Progenitor cell of endocrine pancreas (in vitro differentiated cells): ENCODE measurements around the gene DUSP11. TPM values are rescaled to one million over a fixed set of nuclear protein-coding genes. Genes with fewer than 3 reads are reported as not detected.

Experiments
- DNase-seq: peaks from one replicate; pipeline ENCODE4 v3.0.0; 2021; ENCODE audit warnings: low spot score; ENCODE audit not compliant: unreplicated experiment
- H3K27ac Mint-ChIP-seq: 2 replicates; pipeline ENCODE4 v1.8.0; 2021; ENCODE audit warnings: mild to moderate bottlenecking, moderate library complexity, mixed read lengths
- H3K27me3 Mint-ChIP-seq: 2 replicates; pipeline ENCODE4 v1.8.0; 2021; ENCODE audit warnings: mixed read lengths
- H3K36me3 Mint-ChIP-seq: 2 replicates; pipeline ENCODE4 v1.8.0; 2022; ENCODE audit warnings: mixed read lengths; ENCODE audit not compliant: insufficient read depth
- H3K4me1 Mint-ChIP-seq: 2 replicates; pipeline ENCODE4 v1.8.0; 2021; ENCODE audit warnings: low read depth, mixed read lengths
- H3K4me3 Mint-ChIP-seq: 2 replicates; pipeline ENCODE4 v1.8.0; 2021; ENCODE audit warnings: low read depth, mild to moderate bottlenecking, moderate library complexity, mixed read lengths
- H3K9me3 Mint-ChIP-seq: 2 replicates; pipeline ENCODE4 v1.8.0; 2021; ENCODE audit warnings: low read depth, mixed read lengths
- total RNA-seq: library from RNA; stranded (reverse); gene quantifications from 2 replicates; pipeline ENCODE4 v1.2.1, GENCODE V29; 2021
- TF ChIP-seq, protein P1 (sequence below): fragments of 200-600 bp; sonication (generic); IDR thresholded peaks from one replicate; pipeline ENCODE4 v1.5.0; 2021; ENCODE audit warnings: antibody characterized with exemption, mild to moderate bottlenecking; ENCODE audit not compliant: unreplicated experiment

Gene DUSP11
- total RNA-seq, 1 donor from 2014 or later: 25.0 TPM

DNA sequence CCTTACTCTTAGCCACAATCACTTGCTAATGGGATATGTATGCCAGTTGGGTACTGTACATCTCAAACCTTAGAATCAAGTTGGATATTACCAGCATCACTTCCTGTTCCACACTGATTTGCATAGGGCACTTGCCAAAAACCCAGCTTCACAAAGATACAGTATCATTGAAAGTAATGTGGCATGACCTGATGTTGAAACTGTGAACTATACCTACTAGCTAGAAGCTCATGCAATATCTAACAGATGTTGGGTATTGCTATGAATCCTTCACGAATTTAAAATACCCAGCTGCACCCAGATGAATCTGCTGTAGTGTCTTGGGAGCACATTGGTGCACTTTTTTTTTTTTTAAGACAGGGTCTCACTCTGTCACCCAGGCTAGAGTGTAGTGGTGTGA, 42.4 kb upstream of the DUSP11 start:
- Mint-ChIP-seq H3K27ac (no peak overlapping the region), H3K36me3 (no peaks in the 10 kb centered on the region), H3K9me3 (no peaks in the 10 kb centered on the region), H3K4me3 (no peak overlapping the region), H3K4me1 (no peaks in the 10 kb centered on the region), H3K27me3 (peaks cover 48% of the 10 kb centered on the region)
- DNase-seq: no peak
- TF ChIP-seq, protein P1, sequence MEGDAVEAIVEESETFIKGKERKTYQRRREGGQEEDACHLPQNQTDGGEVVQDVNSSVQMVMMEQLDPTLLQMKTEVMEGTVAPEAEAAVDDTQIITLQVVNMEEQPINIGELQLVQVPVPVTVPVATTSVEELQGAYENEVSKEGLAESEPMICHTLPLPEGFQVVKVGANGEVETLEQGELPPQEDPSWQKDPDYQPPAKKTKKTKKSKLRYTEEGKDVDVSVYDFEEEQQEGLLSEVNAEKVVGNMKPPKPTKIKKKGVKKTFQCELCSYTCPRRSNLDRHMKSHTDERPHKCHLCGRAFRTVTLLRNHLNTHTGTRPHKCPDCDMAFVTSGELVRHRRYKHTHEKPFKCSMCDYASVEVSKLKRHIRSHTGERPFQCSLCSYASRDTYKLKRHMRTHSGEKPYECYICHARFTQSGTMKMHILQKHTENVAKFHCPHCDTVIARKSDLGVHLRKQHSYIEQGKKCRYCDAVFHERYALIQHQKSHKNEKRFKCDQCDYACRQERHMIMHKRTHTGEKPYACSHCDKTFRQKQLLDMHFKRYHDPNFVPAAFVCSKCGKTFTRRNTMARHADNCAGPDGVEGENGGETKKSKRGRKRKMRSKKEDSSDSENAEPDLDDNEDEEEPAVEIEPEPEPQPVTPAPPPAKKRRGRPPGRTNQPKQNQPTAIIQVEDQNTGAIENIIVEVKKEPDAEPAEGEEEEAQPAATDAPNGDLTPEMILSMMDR: no peak

DNA sequence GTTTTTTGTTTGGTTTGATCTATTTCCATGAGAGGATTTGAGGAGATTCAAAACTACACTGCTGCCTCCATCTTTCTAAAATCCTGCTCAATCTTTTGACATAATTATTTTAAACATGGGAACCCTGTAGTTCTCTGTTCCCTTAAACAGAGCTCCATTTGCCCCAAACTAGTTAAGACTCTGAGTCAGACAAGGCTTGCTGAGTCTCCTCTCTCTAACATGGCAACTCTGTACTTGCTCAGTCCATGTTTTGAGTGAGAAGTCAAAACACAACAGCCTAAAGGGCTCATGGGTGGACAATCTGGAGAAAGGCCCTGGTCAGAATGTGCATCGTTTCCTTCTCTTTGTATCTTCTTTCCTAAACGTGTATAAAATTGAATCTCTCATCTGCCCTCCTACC, 41.8 kb upstream of the DUSP11 start:
- H3K36me3 Mint-ChIP-seq: no peaks in the 10 kb centered on the region
- TF ChIP-seq, protein P1: no peak
- no peaks in the 10 kb centered on the region for H3K4me1 Mint-ChIP-seq
- DNase-seq: no peak
- no peaks in the 10 kb centered on the region for H3K9me3 Mint-ChIP-seq
- H3K4me3 Mint-ChIP-seq: no peak overlapping the region
- no peak overlapping the region for H3K27ac Mint-ChIP-seq
- peaks cover 44% of the 10 kb centered on the region for H3K27me3 Mint-ChIP-seq

DNA sequence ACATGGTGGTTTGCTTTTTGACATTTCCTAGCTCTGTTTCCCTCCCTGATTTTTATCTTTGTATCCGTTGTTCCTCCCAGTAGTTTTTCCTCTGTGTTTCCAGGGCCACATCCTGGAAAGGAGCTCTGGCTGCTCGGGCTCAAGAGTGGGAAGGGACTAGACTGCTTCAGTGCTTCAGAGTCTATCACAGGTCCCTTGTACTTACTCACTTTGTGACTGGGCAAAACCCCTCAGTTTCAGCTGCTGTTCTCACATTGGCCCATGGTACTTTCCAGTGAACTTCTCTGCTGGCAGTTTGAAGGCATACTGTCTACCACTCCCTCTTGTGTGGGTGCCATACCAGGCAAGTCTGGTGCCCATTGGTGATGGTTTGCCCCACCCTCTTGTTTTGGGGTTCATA, 41.3 kb upstream of the DUSP11 start:
- Mint-ChIP-seq H3K4me1 (no peaks in the 10 kb centered on the region), H3K27ac (no peak overlapping the region), H3K4me3 (no peak overlapping the region), H3K36me3 (no peaks in the 10 kb centered on the region), H3K9me3 (no peaks in the 10 kb centered on the region), H3K27me3 (peaks cover 43% of the 10 kb centered on the region)
- TF ChIP-seq, protein P1: no peak
- DNase-seq: no peak

DNA sequence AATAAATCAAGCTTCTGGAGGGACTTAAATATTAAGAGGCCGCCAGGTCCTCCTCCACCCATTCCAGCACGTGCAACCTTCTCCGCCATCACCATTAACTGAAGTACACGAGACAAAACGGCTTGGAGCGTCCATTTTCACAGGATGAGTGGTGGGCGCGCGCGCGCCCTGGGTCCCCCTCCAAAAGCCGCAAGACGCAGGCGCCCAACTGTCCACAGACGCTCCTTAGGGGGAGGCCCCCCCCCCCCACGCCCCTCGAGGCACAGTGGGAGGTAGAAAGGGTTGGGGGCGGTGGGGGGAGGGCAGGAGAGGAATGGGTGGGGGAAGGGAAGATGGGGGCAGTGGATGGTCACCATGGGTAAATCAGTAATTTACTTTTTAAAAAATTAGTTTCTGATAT, 38.4 kb upstream of the DUSP11 start:
- Mint-ChIP-seq H3K27me3 (peaks cover 57% of the 10 kb centered on the region), H3K9me3 (no peaks in the 10 kb centered on the region), H3K4me3 (no peak overlapping the region), H3K27ac (no peak overlapping the region), H3K36me3 (no peaks in the 10 kb centered on the region), H3K4me1 (no peaks in the 10 kb centered on the region)
- TF ChIP-seq, protein P1: no peak
- DNase-seq: no peak

DNA sequence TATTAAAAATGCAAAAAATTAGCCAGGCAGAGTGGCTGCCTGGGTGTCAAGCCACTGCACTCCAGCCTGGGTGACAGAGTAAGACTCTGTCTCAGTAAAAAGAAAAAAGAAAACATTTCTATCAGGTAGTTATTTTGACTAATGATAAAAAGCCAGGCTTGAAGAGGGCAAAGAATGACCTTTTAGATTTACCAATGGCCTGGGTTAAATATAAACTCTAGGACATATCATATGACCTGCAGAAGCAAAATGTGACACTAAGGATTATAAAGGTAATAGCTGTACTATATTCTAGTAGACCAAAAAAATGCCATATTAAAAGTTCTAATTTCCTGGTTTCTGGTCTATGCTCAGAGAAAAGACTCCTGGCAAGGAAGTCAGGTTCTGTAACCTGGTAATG, 32.7 kb upstream of the DUSP11 start:
- H3K4me1 Mint-ChIP-seq: peaks cover 4% of the 10 kb centered on the region
- H3K4me3 Mint-ChIP-seq: no peak overlapping the region
- no peak overlapping the region for H3K27ac Mint-ChIP-seq
- peaks cover 37% of the 10 kb centered on the region for H3K27me3 Mint-ChIP-seq
- H3K9me3 Mint-ChIP-seq: no peaks in the 10 kb centered on the region
- H3K36me3 Mint-ChIP-seq: no peaks in the 10 kb centered on the region
- TF ChIP-seq, protein P1: no peak
- no peak for DNase-seq
